HepG2 (cell line): ENCODE data around the gene NTPCR. TPM values are rescaled to one million over a fixed set of nuclear protein-coding genes. Genes with fewer than 3 reads are reported as not detected.

ENCODE experiments used
- ATAC-seq: fragments of 200-7000 bp; cut with Tn5 transposase; 3 replicates; pipeline ENCODE4 v1.9.1; 2020; ENCODE audit warnings: mild to moderate bottlenecking, moderate library complexity
- BruUV-seq: library from RNA; stranded (reverse); fragments of 400-500 nt; replicated peaks from 2 replicates; lab custom pipeline; 2021; lab: Mats Ljungman, UMichigan
- CTCF ChIA-PET: fragments of 300-600 bp; formaldehyde crosslinking; extraction: SDS; loops from one replicate; lab custom pipeline; 2021; ENCODE audit warnings: low total read pairs, inconsistent platforms, low intra/inter-chr PET ratio; lab: Yijun Ruan, JAX
- POLR2A ChIA-PET: fragments of 350-600 bp; sonication (Branson Sonifier 250); formaldehyde crosslinking; loops from one replicate; lab custom pipeline; 2020; ENCODE audit warnings: antibody characterized with exemption, inconsistent platforms; lab: Yijun Ruan, JAX
- DNase-seq: peaks from one replicate; pipeline ENCODE4 v3.0.0-alpha.2; 2015; ENCODE audit warnings: low spot score
- FAIRE-seq: peaks from 3 replicates; lab custom pipeline; 2011; peaks lifted over from hg19 to GRCh38; lab: Jason Lieb, UNC
- H2AFZ ChIP-seq: one replicate; pipeline ENCODE4 v1.6.1; 2011; ENCODE audit warnings: low read length, inconsistent platforms
- H3K27ac ChIP-seq: fragments of 300-600 bp; 3 replicates; pipeline ENCODE4 v1.8.0; 2011; ENCODE audit warnings: mixed run types, mild to moderate bottlenecking, mixed read lengths, low read length, inconsistent platforms; ENCODE audit not compliant: insufficient read depth; ENCODE audit errors: extremely low read length
- H3K27me3 ChIP-seq, 2 experiments: fragments of 200-600 bp in 1 of 2; 2 replicates in 1 of 2; 3 replicates in 1 of 2; pipeline versions ENCODE4 v1.6.0 to v1.8.0; 2011; ENCODE audit warnings: low read length in 2 of 2, mild to moderate bottlenecking in 2 of 2, moderate library complexity in 2 of 2, inconsistent platforms in 1 of 2; ENCODE audit not compliant: insufficient read depth in 2 of 2, control insufficient read depth in 1 of 2
- H3K36me3 ChIP-seq, 2 experiments: fragments of 200-600 bp in 1 of 2; replicated peaks in 1 of 2; 2 replicates in 1 of 2; 3 replicates in 1 of 2; pipeline versions ENCODE4 v1.5.1 to v1.8.0; 2011; ENCODE audit warnings: low read length in 2 of 2, inconsistent platforms in 1 of 2; ENCODE audit not compliant: insufficient read depth in 2 of 2, control insufficient read depth in 1 of 2
- H3K4me1 ChIP-seq: 2 replicates; pipeline ENCODE4 v1.5.1; 2012; ENCODE audit warnings: low read length, inconsistent platforms; ENCODE audit not compliant: insufficient read depth
- H3K4me2 ChIP-seq: 2 replicates; pipeline ENCODE4 v1.6.0; 2011; ENCODE audit warnings: low read depth, low read length, inconsistent platforms
- H3K4me3 ChIP-seq, 3 experiments: fragments of 200-600 bp in 1 of 3; sonication (generic), shearing (Covaris generic) in 1 of 3; replicated peaks in 1 of 3; 2 replicates each; pipeline ENCODE4 v1.5.1; 2011 to 2016; ENCODE audit warnings: low read length in 3 of 3, inconsistent platforms in 2 of 3, low read depth in 2 of 3, mild to moderate bottlenecking in 2 of 3, control low read depth in 1 of 3, mixed read lengths in 1 of 3; ENCODE audit not compliant: insufficient read depth in 1 of 3
- H3K79me2 ChIP-seq: one replicate; pipeline ENCODE4 v1.6.1; 2011; ENCODE audit warnings: low read length, inconsistent platforms; ENCODE audit not compliant: insufficient read depth
- H3K9ac ChIP-seq: 2 replicates; pipeline ENCODE4 v1.6.0; 2011; ENCODE audit warnings: mild to moderate bottlenecking, low read depth, low read length, inconsistent platforms; ENCODE audit not compliant: insufficient read depth
- H3K9me3 ChIP-seq: 2 replicates; pipeline ENCODE4 v1.5.1; 2012; ENCODE audit warnings: mild to moderate bottlenecking, low read length
- H4K20me1 ChIP-seq: 2 replicates; pipeline ENCODE4 v1.6.0; 2011; ENCODE audit warnings: inconsistent platforms, mild to moderate bottlenecking, low read length, moderate library complexity; ENCODE audit not compliant: insufficient read depth
- ATF7 ChIP-seq, 2 experiments: fragments of 450-650 bp in 1 of 2; sonication (generic) in 1 of 2; formaldehyde crosslinking in 1 of 2; IDR thresholded peaks; 2 replicates each; pipeline versions ENCODE4 v1.4.0 to v1.6.1; 2016 to 2020; ENCODE audit warnings: antibody characterized with exemption in 1 of 2, mild to moderate bottlenecking in 1 of 2, missing genetic modification reagents in 1 of 2
- DMAP1 ChIP-seq: IDR thresholded peaks from 2 replicates; pipeline ENCODE4 v1.6.1; 2016
- HNF4A ChIP-seq: sonication (generic); formaldehyde crosslinking; IDR thresholded peaks from 2 replicates; pipeline ENCODE4 v1.4.0; 2020; ENCODE audit warnings: missing genetic modification reagents
- SMYD3 ChIP-seq: sonication (generic); formaldehyde crosslinking; IDR thresholded peaks from 2 replicates; pipeline ENCODE4 v1.8.1; 2023; ENCODE audit warnings: mild to moderate bottlenecking, missing genetic modification reagents
- ZNF138 ChIP-seq: sonication (generic); formaldehyde crosslinking; IDR thresholded peaks from 2 replicates; pipeline ENCODE4 v1.5.0; 2020; ENCODE audit warnings: mild to moderate bottlenecking, low read depth, missing genetic modification reagents
- ZNF549 ChIP-seq: sonication (generic); formaldehyde crosslinking; IDR thresholded peaks from 2 replicates; pipeline ENCODE4 v1.5.0; 2020; ENCODE audit warnings: missing genetic modification reagents
- ZNF780A ChIP-seq: sonication (generic); formaldehyde crosslinking; IDR thresholded peaks from 2 replicates; pipeline ENCODE4 v1.8.0; 2022; ENCODE audit warnings: mild to moderate bottlenecking, missing genetic modification reagents, moderate library complexity
- WGBS: methylation state at CpG from one replicate; pipeline ENCODE4 v1.1.6; 2017; ENCODE audit warnings: low lambda C conversion rate; 5-methylcytosine and 5-hydroxymethylcytosine counted together
- in situ Hi-C: cut with HindIII; loops from 2 replicates; pipeline ENCODE4 v1.10.0; 2017; ENCODE audit warnings: low pct_unique_long_range_greater_than_20kb; ENCODE audit not compliant: extremely low pct_ligation_motif_present
- intact Hi-C: fragments of 100-400 bp; cut with micrococcal nuclease; formaldehyde crosslinking; loops from one replicate; pipeline ENCODE4 v1.10.0; 2022; ENCODE audit not compliant: unreplicated experiment
- polyA plus RNA-seq, 8 experiments: library from polyadenylated mRNA; depleted of rRNA in 3 of 8; stranded (reverse) in 7 of 8; unstranded in 1 of 8; fragments of >200 nt; fragmentation: Illumina TruSeq in 4 of 8; extraction: Trizol in 4 of 8; gene quantifications; 2 replicates each; pipeline versions ENCODE4 v1.2.1 to v1.2.3, GENCODE V29; 2011 to 2016; ENCODE audit warnings: low read depth in 4 of 8, missing spikeins in 1 of 8, mixed read lengths in 1 of 8; ENCODE audit not compliant: insufficient read depth in 1 of 8
- total RNA-seq, 5 experiments: library from RNA; depleted of rRNA; stranded (reverse); fragments of >200 nt; fragmentation: Illumina TruSeq; extraction: Trizol; gene quantifications; 2 replicates each; pipeline ENCODE4 v1.2.3, GENCODE V29; 2016; ENCODE audit warnings: low read depth in 1 of 5
- TF ChIP-seq, protein P1 (sequence below): sonication (generic); formaldehyde crosslinking; conservative IDR thresholded peaks from 2 replicates; pipeline ENCODE4 v1.4.0; 2020; ENCODE audit warnings: mild to moderate bottlenecking, missing genetic modification reagents, moderate library complexity

Gene NTPCR
- total and polyA plus RNA-seq, 2 of the 13 experiments (the other 11 are each of a cell fraction or from before 2014, with no cell fraction given): 11.7 to 47.0 TPM

DNA sequence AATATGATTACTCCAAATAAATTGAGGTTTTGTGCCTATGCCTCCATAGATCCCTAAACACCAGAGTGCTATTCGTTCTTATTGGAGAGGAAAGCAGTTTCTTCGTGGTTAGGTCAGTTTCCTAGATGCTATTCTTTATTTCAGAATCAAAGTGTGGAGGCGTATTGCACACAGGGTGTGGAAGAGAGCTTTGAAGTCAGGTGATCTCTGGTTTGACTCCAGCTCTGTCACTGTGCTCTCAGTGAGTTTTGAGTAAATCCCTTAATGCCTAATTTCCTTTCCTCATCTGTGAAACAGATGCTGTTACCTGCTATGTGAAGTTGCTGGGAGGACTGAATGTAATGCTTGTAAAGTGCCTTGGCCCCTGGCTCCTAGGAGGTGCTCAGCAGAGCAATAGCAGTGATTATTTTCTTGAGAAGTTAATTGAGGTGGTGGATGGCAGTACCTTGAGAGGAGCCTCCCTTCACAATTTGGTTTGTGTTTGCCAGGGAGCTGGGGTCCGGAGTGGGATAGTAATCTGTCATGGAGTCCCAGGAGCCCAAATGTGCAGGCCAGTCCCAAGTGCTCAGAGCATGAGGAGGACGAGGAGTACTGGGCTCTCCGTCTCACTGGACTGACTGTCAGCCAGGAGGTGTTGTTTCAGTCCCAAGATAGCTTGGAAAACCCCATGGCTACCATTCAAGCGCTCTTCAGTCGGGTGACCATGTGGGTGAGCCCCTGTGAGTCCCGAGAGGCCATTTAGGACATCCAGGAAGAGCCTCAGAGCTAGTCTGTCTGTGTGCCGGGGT is 14.9 kb downstream of the NTPCR start (continued):
- TF ChIP-seq, protein P1, sequence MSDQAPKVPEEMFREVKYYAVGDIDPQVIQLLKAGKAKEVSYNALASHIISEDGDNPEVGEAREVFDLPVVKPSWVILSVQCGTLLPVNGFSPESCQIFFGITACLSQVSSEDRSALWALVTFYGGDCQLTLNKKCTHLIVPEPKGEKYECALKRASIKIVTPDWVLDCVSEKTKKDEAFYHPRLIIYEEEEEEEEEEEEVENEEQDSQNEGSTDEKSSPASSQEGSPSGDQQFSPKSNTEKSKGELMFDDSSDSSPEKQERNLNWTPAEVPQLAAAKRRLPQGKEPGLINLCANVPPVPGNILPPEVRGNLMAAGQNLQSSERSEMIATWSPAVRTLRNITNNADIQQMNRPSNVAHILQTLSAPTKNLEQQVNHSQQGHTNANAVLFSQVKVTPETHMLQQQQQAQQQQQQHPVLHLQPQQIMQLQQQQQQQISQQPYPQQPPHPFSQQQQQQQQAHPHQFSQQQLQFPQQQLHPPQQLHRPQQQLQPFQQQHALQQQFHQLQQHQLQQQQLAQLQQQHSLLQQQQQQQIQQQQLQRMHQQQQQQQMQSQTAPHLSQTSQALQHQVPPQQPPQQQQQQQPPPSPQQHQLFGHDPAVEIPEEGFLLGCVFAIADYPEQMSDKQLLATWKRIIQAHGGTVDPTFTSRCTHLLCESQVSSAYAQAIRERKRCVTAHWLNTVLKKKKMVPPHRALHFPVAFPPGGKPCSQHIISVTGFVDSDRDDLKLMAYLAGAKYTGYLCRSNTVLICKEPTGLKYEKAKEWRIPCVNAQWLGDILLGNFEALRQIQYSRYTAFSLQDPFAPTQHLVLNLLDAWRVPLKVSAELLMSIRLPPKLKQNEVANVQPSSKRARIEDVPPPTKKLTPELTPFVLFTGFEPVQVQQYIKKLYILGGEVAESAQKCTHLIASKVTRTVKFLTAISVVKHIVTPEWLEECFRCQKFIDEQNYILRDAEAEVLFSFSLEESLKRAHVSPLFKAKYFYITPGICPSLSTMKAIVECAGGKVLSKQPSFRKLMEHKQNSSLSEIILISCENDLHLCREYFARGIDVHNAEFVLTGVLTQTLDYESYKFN: no peak
- TF ChIP-seq ATF7 (IDR thresholded peaks at IDR 0.05): no peak
- TF ChIP-seq ATF7 (CRISPR knock-in tag; IDR thresholded peaks at IDR 0.05): no peak
- TF ChIP-seq ZNF780A (CRISPR knock-in tag): no peak
- TF ChIP-seq SMYD3: no peak
- no peak for TF ChIP-seq HNF4A
- TF ChIP-seq ZNF138: no peak
- no peak for TF ChIP-seq ZNF549

GRCh38 chr1:232965912-232966217 is 15.5 kb downstream of the NTPCR start:
- no peak overlapping the region for H3K4me3 ChIP-seq
- no peak for ATAC-seq
- H2AFZ ChIP-seq: no peak overlapping the region
- CTCF ChIA-PET: no interaction called here
- WGBS: 100% methylated on average over 4 of the region's 6 CpGs
- H3K27me3 ChIP-seq: no peaks in the 10 kb centered on the region
- no peak overlapping the region for H3K9ac ChIP-seq
- FAIRE-seq: no peak
- H3K36me3 ChIP-seq: peaks cover 7 to 55% of the 10 kb centered on the region in 2 experiments
- in situ Hi-C loops: loop anchor here (25.0 kb wide), 1 partner anchor 1104 kb away; no protein-coding TSS in a partner anchor
- H3K79me2 ChIP-seq: no peaks in the 10 kb centered on the region
- no peak for TF ChIP-seq DMAP1 (CRISPR knock-in tag)
- H3K27ac ChIP-seq: no peak overlapping the region
- BruUV-seq: no TSS peak
- H4K20me1 ChIP-seq: no peaks in the 10 kb centered on the region
- H3K4me1 ChIP-seq: no peaks in the 10 kb centered on the region
- no peak for DNase-seq
- intact Hi-C loops: no loop called here
- no peaks in the 10 kb centered on the region for H3K9me3 ChIP-seq
- POLR2A ChIA-PET: no interaction called here
- H3K4me2 ChIP-seq: no peak overlapping the region
